Endothelial cell of umbilical vein (primary cell): ENCODE data around the gene SUGP2.

Experiments used
- CTCF ChIP-seq, 2 donors: IDR thresholded peaks; 1 replicate in 1 of 2; 2 replicates in 1 of 2; pipeline ENCODE4 v1.5.1; 2011; ENCODE audit warnings: low read length in 2 of 2, mild to moderate bottlenecking in 2 of 2, moderate library complexity in 2 of 2, control low read depth in 1 of 2, inconsistent platforms in 1 of 2, low read depth in 1 of 2; ENCODE audit not compliant: insufficient read depth in 1 of 2; ENCODE audit errors: extremely low read depth in 1 of 2
- MYC ChIP-seq: IDR thresholded peaks from one replicate; pipeline ENCODE4 v1.6.1; 2011; ENCODE audit warnings: mild to moderate bottlenecking, low read depth, low read length
- POLR2A ChIP-seq: IDR thresholded peaks from 2 replicates; pipeline ENCODE4 v1.6.1; 2012; ENCODE audit warnings: low read depth, mild to moderate bottlenecking, control low read depth, low read length

- TF ChIP-seq CTCF (IDR thresholded peaks at IDR 0.05; ENCODE audit: extremely low read depth in 1 of 2, insufficient read depth in 1 of 2, low read depth in 1 of 2, low read length in 2 of 2) (peak; percentile 47 to 76), MYC (no peak), POLR2A (no peak)
These were observed 37.5 kb downstream of the SUGP2 start for GRCh38 chr19:18995804-18996241.
